Natural killer cell (primary cell): ENCODE measurements around the gene MRPS24. TPM values are rescaled to one million over a fixed set of nuclear protein-coding genes. Genes with fewer than 3 reads are reported as not detected.
A peak's percentile ranks its signal among the peaks of the same experiment; 100 is the strongest.

ENCODE experiments used
- ATAC-seq, 3 donors: fragments of 150-1000 bp in 2 of 3; fragments of 200-7000 bp in 1 of 3; cut with Tn5 transposase; 1 replicate in 1 of 3; 2 replicates in 2 of 3; pipeline ENCODE4 v1.10.0; 2021; ENCODE audit warnings: mild to moderate bottlenecking in 2 of 3, moderate library complexity in 2 of 3
- DNase-seq, 2 donors: peaks; one replicate each; pipeline versions ENCODE4 v3.0.0 to v3.0.0-alpha.2; 2013 to 2021; ENCODE audit warnings: mixed read lengths in 1 of 2
- H3K27ac ChIP-seq: one replicate; pipeline ENCODE4 v1.5.1; 2013; ENCODE audit warnings: mild to moderate bottlenecking, low read length
- H3K27me3 ChIP-seq: one replicate; pipeline ENCODE4 v1.6.1; 2013; ENCODE audit warnings: low read length; ENCODE audit not compliant: control insufficient read depth, insufficient read depth
- H3K36me3 ChIP-seq: one replicate; pipeline ENCODE4 v1.6.1; 2013; ENCODE audit warnings: low read length; ENCODE audit not compliant: control insufficient read depth, insufficient read depth
- H3K4me1 ChIP-seq: one replicate; pipeline ENCODE4 v1.6.1; 2013; ENCODE audit warnings: low read length; ENCODE audit not compliant: control insufficient read depth, insufficient read depth
- H3K4me3 ChIP-seq: one replicate; pipeline ENCODE4 v1.5.1; 2013; ENCODE audit warnings: low read length
- H3K9me3 ChIP-seq: one replicate; pipeline ENCODE4 v1.6.1; 2013; ENCODE audit warnings: low read length; ENCODE audit not compliant: control insufficient read depth, insufficient read depth
- H3K27ac Mint-ChIP-seq, 2 donors: one replicate each; pipeline ENCODE4 v1.8.0; 2022; ENCODE audit warnings: mild to moderate bottlenecking in 2 of 2, mixed read lengths in 2 of 2, moderate library complexity in 1 of 2
- H3K27me3 Mint-ChIP-seq, 2 donors: one replicate each; pipeline ENCODE4 v1.8.0; 2022; ENCODE audit warnings: low read depth in 2 of 2, mixed read lengths in 2 of 2
- H3K36me3 Mint-ChIP-seq: one replicate; pipeline ENCODE4 v1.8.0; 2022; ENCODE audit warnings: mixed read lengths
- H3K4me1 Mint-ChIP-seq, 2 donors: one replicate each; pipeline ENCODE4 v1.8.0; 2022; ENCODE audit warnings: mixed read lengths in 2 of 2
- H3K4me3 Mint-ChIP-seq: one replicate; pipeline ENCODE4 v1.8.0; 2022; ENCODE audit warnings: mild to moderate bottlenecking, moderate library complexity, mixed read lengths
- H3K9me3 Mint-ChIP-seq, 2 donors: one replicate each; pipeline ENCODE4 v1.8.0; 2022; ENCODE audit warnings: mixed read lengths in 2 of 2
- WGBS: methylation state at CpG from one replicate; pipeline ENCODE4 v1.1.7; 2013; ENCODE audit warnings: missing lambda C conversion rate; ENCODE audit not compliant: insufficient coverage; 5-methylcytosine and 5-hydroxymethylcytosine counted together
- intact Hi-C: fragments of 100-400 bp; cut with micrococcal nuclease; formaldehyde crosslinking; loops from one replicate; pipeline ENCODE4 v1.14.2; 2022
- total RNA-seq, 4 donors: library from RNA; stranded (reverse); fragments of 120-200 nt in 1 of 4; gene quantifications; one replicate each; pipeline versions ENCODE4 v1.2.3 to v1.2.4, GENCODE V29; 2013 to 2022
- TF ChIP-seq, protein P1 (sequence below): fragments of 200-600 bp; IDR thresholded peaks from one replicate; pipeline ENCODE4 v1.8.0; 2022; ENCODE audit warnings: antibody characterized with exemption

MRPS24 gene
- total RNA-seq, 3 donors from 2014 or later (not counting 1 experiment from before 2014, with no cell fraction given), result 34.8 to 37.4 (median 35.7) TPM

- Histone ChIP-seq H3K27me3 (no peaks in the 10 kb centered on the region), H3K9me3 (no peaks in the 10 kb centered on the region), H3K27ac (peak overlapping the region; percentile 70), H3K4me1 (peaks cover 17% of the 10 kb centered on the region), H3K4me3 (no peak overlapping the region), H3K36me3 (peaks cover 8% of the 10 kb centered on the region)
- Mint-ChIP-seq H3K9me3 (no peaks in the 10 kb centered on the region), H3K4me1 (peaks cover 16 to 25% of the 10 kb centered on the region in 2 donors), H3K4me3 (peak overlapping the region; percentile 96), H3K36me3 (no peaks in the 10 kb centered on the region), H3K27me3 (no peaks in the 10 kb centered on the region), H3K27ac (peak overlapping the region; percentile 95)
- 81% methylated on average over 3 of the region's 4 CpGs for WGBS
- no peak for DNase-seq
- intact Hi-C loops, result no loop called here
- TF ChIP-seq, protein P1, sequence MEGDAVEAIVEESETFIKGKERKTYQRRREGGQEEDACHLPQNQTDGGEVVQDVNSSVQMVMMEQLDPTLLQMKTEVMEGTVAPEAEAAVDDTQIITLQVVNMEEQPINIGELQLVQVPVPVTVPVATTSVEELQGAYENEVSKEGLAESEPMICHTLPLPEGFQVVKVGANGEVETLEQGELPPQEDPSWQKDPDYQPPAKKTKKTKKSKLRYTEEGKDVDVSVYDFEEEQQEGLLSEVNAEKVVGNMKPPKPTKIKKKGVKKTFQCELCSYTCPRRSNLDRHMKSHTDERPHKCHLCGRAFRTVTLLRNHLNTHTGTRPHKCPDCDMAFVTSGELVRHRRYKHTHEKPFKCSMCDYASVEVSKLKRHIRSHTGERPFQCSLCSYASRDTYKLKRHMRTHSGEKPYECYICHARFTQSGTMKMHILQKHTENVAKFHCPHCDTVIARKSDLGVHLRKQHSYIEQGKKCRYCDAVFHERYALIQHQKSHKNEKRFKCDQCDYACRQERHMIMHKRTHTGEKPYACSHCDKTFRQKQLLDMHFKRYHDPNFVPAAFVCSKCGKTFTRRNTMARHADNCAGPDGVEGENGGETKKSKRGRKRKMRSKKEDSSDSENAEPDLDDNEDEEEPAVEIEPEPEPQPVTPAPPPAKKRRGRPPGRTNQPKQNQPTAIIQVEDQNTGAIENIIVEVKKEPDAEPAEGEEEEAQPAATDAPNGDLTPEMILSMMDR, result no peak
- no peak for ATAC-seq
These were observed 999 bp upstream of the MRPS24 start for GRCh38 chr7:43870316-43870715.

DNA sequence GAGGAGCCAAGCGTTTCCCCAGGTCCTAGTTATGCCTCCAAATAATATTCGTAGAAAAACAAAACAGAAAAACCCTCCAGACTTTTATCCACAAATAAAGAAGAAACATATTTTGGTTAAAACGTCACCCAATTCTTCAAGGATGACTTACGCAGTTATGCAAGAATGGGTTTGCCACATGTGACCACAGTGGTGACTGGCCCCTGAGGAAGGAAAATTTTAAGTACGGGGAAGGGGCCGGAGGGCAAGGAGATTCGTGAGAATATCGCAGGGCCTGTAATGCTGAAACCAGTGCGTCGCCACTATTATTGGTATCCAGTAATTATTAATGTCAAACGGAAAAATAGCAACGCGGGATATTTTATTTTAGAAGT, 537 bp upstream of the MRPS24 start:
- Mint-ChIP-seq H3K27ac (peak overlapping the region; percentile 95), H3K9me3 (no peaks in the 10 kb centered on the region), H3K4me3 (peak overlapping the region; percentile 96), H3K27me3 (no peaks in the 10 kb centered on the region), H3K36me3 (no peaks in the 10 kb centered on the region), H3K4me1 (peaks cover 16 to 21% of the 10 kb centered on the region in 2 donors)
- Histone ChIP-seq H3K4me1 (peaks cover 17% of the 10 kb centered on the region), H3K4me3 (peak overlapping the region; percentile 67), H3K36me3 (peaks cover 8% of the 10 kb centered on the region), H3K27ac (peak overlapping the region; percentile 70), H3K9me3 (no peaks in the 10 kb centered on the region), H3K27me3 (no peaks in the 10 kb centered on the region)
- ATAC-seq (peak in 2 of 3 donors; percentile 7 to 27), DNase-seq (peak in 1 of 2 donors; percentile 54)
- TF ChIP-seq, protein P1, result no peak
- intact Hi-C loops, result loop anchor here (2.0 kb wide), 1 partner anchor 57 kb away; the partner anchor contains the start of gene UBE2D4
- 34% methylated on average over 13 of the region's 13 CpGs for WGBS

- H3K36me3 ChIP-seq, result peaks cover 8% of the 10 kb centered on the region
- H3K27ac ChIP-seq, result peak overlapping the region; percentile 49
- intact Hi-C loops, result loop anchor here (2.0 kb wide), 1 partner anchor 58 kb away; the partner anchor contains the start of gene UBE2D4
- DNase-seq (no peak), ATAC-seq (no peak)
- no peaks in the 10 kb centered on the region for H3K9me3 Mint-ChIP-seq
- H3K9me3 ChIP-seq, result no peaks in the 10 kb centered on the region
- H3K4me3 Mint-ChIP-seq, result peak overlapping the region; percentile 96
- WGBS, result 2% methylated on average over 6 of the region's 6 CpGs
- peaks cover 17% of the 10 kb centered on the region for H3K4me1 ChIP-seq
- H3K27me3 Mint-ChIP-seq, result peaks cover 0 to 4% of the 10 kb centered on the region in 2 donors
- H3K4me1 Mint-ChIP-seq, result peaks cover 16 to 21% of the 10 kb centered on the region in 2 donors
- TF ChIP-seq, protein P1, result no peak
- no peaks in the 10 kb centered on the region for H3K27me3 ChIP-seq
- peak overlapping the region; percentile 95 for H3K27ac Mint-ChIP-seq
- H3K36me3 Mint-ChIP-seq, result no peaks in the 10 kb centered on the region
- H3K4me3 ChIP-seq, result peak overlapping the region; percentile 67
These were observed 674 bp downstream of the MRPS24 start for GRCh38 chr7:43868681-43869005.

DNA sequence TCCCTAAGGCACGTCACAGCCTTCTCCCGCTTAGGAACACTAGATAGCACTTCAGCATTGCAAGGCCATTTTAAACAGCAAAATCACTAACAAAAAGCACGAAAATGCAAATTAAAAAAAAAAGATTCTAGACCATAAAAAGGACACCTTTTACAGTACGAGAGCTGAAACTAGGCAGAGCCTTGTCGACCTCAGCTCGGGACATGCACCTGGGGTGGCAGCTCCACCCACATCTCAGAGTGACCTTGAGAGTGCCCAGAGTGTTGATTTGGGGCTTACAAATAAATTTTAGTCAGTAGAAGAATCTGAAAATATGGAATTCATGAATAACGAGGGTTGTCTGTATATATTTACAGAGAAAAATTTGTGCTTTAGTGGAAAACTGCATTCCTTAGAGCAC, 1.1 kb downstream of the MRPS24 start:
- peak overlapping the region; percentile 96 for H3K4me3 Mint-ChIP-seq
- H3K27ac Mint-ChIP-seq, result peak overlapping the region; percentile 95
- H3K27me3 Mint-ChIP-seq, result peaks cover 0 to 4% of the 10 kb centered on the region in 2 donors
- ATAC-seq (no peak), DNase-seq (no peak)
- peaks cover 17% of the 10 kb centered on the region for H3K4me1 ChIP-seq
- no peak overlapping the region for H3K4me3 ChIP-seq
- no peaks in the 10 kb centered on the region for H3K27me3 ChIP-seq
- WGBS, result 79% methylated on average over 7 of the region's 7 CpGs
- peaks cover 8% of the 10 kb centered on the region for H3K36me3 ChIP-seq
- no peak overlapping the region for H3K27ac ChIP-seq
- TF ChIP-seq, protein P1, result no peak
- intact Hi-C loops, result loop anchor here (2.0 kb wide), 1 partner anchor 59 kb away; the partner anchor contains the start of gene UBE2D4
- no peaks in the 10 kb centered on the region for H3K9me3 ChIP-seq
- H3K36me3 Mint-ChIP-seq, result no peaks in the 10 kb centered on the region
- H3K4me1 Mint-ChIP-seq, result peaks cover 16 to 21% of the 10 kb centered on the region in 2 donors
- no peaks in the 10 kb centered on the region for H3K9me3 Mint-ChIP-seq
